Mesenchymal stem cell (in vitro differentiated cells and primary cell): Measurements from ENCODE around the gene TUBB1.

Experiments used
- DNase-seq: peaks from one replicate; pipeline ENCODE4 v3.0.0-alpha.2; 2013
- H2AFZ ChIP-seq: one replicate; pipeline ENCODE4 v1.6.1; 2013; ENCODE audit warnings: low read depth, mild to moderate bottlenecking, control low read depth, inconsistent platforms, low read length, moderate library complexity
- H2AK5ac ChIP-seq: 2 replicates; pipeline ENCODE4 v1.6.1; 2013; ENCODE audit warnings: low read length, moderate library complexity, mild to moderate bottlenecking, inconsistent platforms; ENCODE audit not compliant: severe bottlenecking
- H2BK120ac ChIP-seq: one replicate; pipeline ENCODE4 v1.6.1; 2013; ENCODE audit warnings: low read depth, mild to moderate bottlenecking, inconsistent platforms, low read length, moderate library complexity
- H2BK12ac ChIP-seq, 2 experiments: one replicate each; pipeline ENCODE4 v1.6.1; 2013; ENCODE audit warnings: inconsistent platforms in 2 of 2, low read length in 2 of 2, mild to moderate bottlenecking in 2 of 2, moderate library complexity in 2 of 2, control low read depth in 1 of 2
- H2BK15ac ChIP-seq: one replicate; pipeline ENCODE4 v1.6.1; 2013; ENCODE audit warnings: mild to moderate bottlenecking, low read depth, inconsistent platforms; ENCODE audit not compliant: poor library complexity, severe bottlenecking
- H2BK5ac ChIP-seq: 2 replicates; pipeline ENCODE4 v1.6.1; 2013; ENCODE audit warnings: low read depth, mild to moderate bottlenecking, low read length, control low read depth, inconsistent platforms; ENCODE audit not compliant: poor library complexity, severe bottlenecking
- H3K14ac ChIP-seq, 2 experiments: one replicate each; pipeline ENCODE4 v1.6.1; 2013; ENCODE audit warnings: inconsistent platforms in 2 of 2, low read length in 2 of 2, control low read depth in 1 of 2, mild to moderate bottlenecking in 1 of 2, moderate library complexity in 1 of 2
- H3K18ac ChIP-seq, 2 experiments: one replicate each; pipeline ENCODE4 v1.6.1; 2013; ENCODE audit warnings: inconsistent platforms in 2 of 2, low read length in 2 of 2, control low read depth in 1 of 2, low read depth in 1 of 2, mild to moderate bottlenecking in 1 of 2
- H3K23ac ChIP-seq, 2 experiments: one replicate each; pipeline ENCODE4 v1.6.1; 2013; ENCODE audit warnings: inconsistent platforms in 2 of 2, low read length in 2 of 2, mild to moderate bottlenecking in 2 of 2, moderate library complexity in 2 of 2, control low read depth in 1 of 2
- H3K27ac ChIP-seq: 2 replicates; pipeline ENCODE4 v1.5.1; 2013; ENCODE audit warnings: mild to moderate bottlenecking, moderate library complexity, low read length, control low read depth, inconsistent platforms; ENCODE audit not compliant: poor library complexity, severe bottlenecking
- H3K27me3 ChIP-seq, 2 experiments: 2 replicates each; pipeline versions ENCODE4 v1.6.1 to v1.7.0; 2013; ENCODE audit warnings: low read length in 2 of 2, mild to moderate bottlenecking in 2 of 2, moderate library complexity in 2 of 2, control low read depth in 1 of 2, inconsistent platforms in 1 of 2; ENCODE audit not compliant: control insufficient read depth in 1 of 2, insufficient read depth in 1 of 2
- H3K36me3 ChIP-seq, 2 experiments: 2 replicates each; pipeline versions ENCODE4 v1.6.1 to v1.7.0; 2013; ENCODE audit warnings: low read length in 2 of 2, control low read depth in 1 of 2, inconsistent platforms in 1 of 2, low read depth in 1 of 2, mild to moderate bottlenecking in 1 of 2; ENCODE audit not compliant: insufficient read depth in 2 of 2, control insufficient read depth in 1 of 2
- H3K4ac ChIP-seq, 2 experiments: one replicate each; pipeline ENCODE4 v1.6.1; 2013; ENCODE audit warnings: inconsistent platforms in 2 of 2, low read length in 2 of 2, mild to moderate bottlenecking in 2 of 2, moderate library complexity in 2 of 2, control low read depth in 1 of 2, low read depth in 1 of 2
- H3K4me1 ChIP-seq: 2 replicates; pipeline ENCODE4 v1.6.1; 2013; ENCODE audit warnings: low read depth, low read length, control low read depth; ENCODE audit not compliant: control insufficient read depth, insufficient read depth
- H3K4me2 ChIP-seq: 2 replicates; pipeline ENCODE4 v1.6.1; 2013; ENCODE audit warnings: low read length, mild to moderate bottlenecking, inconsistent platforms; ENCODE audit not compliant: poor library complexity, severe bottlenecking
- H3K4me3 ChIP-seq, 2 experiments: 2 replicates each; pipeline versions ENCODE4 v1.5.1 to v1.7.0; 2013; ENCODE audit warnings: low read length in 2 of 2, mild to moderate bottlenecking in 2 of 2, control low read depth in 1 of 2, low read depth in 1 of 2; ENCODE audit not compliant: insufficient read depth in 1 of 2
- H3K79me1 ChIP-seq: replicated peaks from 2 replicates; pipeline ENCODE4 v1.6.1; 2013; ENCODE audit warnings: mild to moderate bottlenecking, control low read depth, low read length, inconsistent platforms; ENCODE audit not compliant: poor library complexity, severe bottlenecking
- H3K9ac ChIP-seq: 2 replicates; pipeline ENCODE4 v1.7.0; 2013; ENCODE audit warnings: mild to moderate bottlenecking, low read length, moderate library complexity
- H3K9me3 ChIP-seq: 2 replicates; pipeline ENCODE4 v1.7.0; 2013; ENCODE audit warnings: mild to moderate bottlenecking, low read length; ENCODE audit not compliant: control insufficient read depth
- H4K8ac ChIP-seq: one replicate; pipeline ENCODE4 v1.6.1; 2013; ENCODE audit warnings: inconsistent platforms, mild to moderate bottlenecking, low read length, moderate library complexity
- H4K91ac ChIP-seq: one replicate; pipeline ENCODE4 v1.6.1; 2013; ENCODE audit warnings: mild to moderate bottlenecking, low read length, inconsistent platforms
- WGBS: methylation state at CpG from one replicate; pipeline ENCODE4 v1.1.7; 2013; ENCODE audit warnings: mixed read lengths; 5-methylcytosine and 5-hydroxymethylcytosine counted together

Gene TUBB1

DNA sequence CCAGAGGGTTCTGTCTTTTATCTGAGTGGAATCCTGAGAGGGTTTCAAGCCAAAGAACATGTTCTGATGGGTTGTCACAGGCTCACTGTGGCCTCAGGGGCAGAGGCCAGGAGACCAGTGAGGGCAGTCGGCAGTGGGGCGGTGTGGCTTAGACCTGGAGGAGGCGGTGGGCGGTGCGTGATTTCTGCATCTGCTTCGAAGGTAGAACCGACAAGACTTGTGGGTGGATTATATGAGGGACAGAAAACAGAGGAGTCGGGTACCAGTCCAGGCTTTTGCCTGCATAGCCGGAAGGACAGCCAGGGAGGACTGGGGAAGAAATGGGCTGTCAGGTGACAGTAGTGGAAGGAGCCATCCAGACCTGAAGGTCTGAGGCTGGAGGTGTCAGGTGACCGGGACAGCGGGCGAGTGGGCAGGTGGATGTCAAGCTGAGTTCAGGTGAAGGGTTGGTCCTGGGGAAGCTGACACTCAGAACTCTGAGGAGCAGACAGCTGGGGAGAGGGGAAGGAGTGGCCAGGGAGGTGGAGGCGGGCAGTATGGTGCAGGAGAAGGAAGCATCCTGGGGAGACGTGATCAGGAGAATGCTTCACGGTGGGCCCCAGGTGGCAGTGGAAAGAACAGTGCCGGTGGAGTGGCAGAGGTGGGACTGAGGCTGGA is 15.3 kb upstream of the TUBB1 start:
- no peak for DNase-seq
- Histone ChIP-seq H2AK5ac (no peak overlapping the region), H2BK12ac (no peak overlapping the region), H3K23ac (no peak overlapping the region), H3K27ac (no peak overlapping the region), H3K4me2 (no peak overlapping the region), H3K14ac (no peak overlapping the region), H3K36me3 (peaks cover 34 to 55% of the 10 kb centered on the region in 2 experiments), H3K4me3 (no peak overlapping the region), H3K9me3 (no peaks in the 10 kb centered on the region), H3K9ac (no peak overlapping the region), H2AFZ (no peak overlapping the region), H2BK120ac (no peak overlapping the region), H3K18ac (no peak overlapping the region), H3K27me3 (no peaks in the 10 kb centered on the region), H3K4me1 (peaks cover 34% of the 10 kb centered on the region), H2BK15ac (peak overlapping the region; percentile 8), H4K91ac (no peak overlapping the region), H2BK5ac (no peak overlapping the region), H3K79me1 (peaks cover 37% of the 10 kb centered on the region), H4K8ac (no peak overlapping the region), H3K4ac (no peak overlapping the region)
- 95% methylated on average over 16 of the region's 16 CpGs for WGBS

DNA sequence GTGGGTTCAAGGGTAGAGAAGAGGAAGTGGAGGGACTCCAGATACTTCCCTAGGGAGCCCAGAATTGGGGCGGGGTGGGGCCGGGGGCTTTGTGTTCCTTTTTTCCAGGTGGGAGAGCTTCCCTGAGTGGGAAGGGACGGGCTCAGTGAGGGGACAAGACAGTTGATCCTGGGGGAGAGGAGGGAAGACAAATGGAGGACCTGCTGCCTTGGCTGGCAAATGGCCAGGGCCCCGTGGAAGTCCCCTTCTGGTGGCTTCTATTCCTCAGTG is 14.8 kb upstream of the TUBB1 start:
- H2BK5ac ChIP-seq: no peak overlapping the region
- H3K4ac ChIP-seq: no peak overlapping the region
- no peak overlapping the region for H2BK15ac ChIP-seq
- H3K27ac ChIP-seq: no peak overlapping the region
- H3K79me1 ChIP-seq: peaks cover 37% of the 10 kb centered on the region
- H3K4me3 ChIP-seq: no peak overlapping the region
- no peak overlapping the region for H3K14ac ChIP-seq
- no peaks in the 10 kb centered on the region for H3K27me3 ChIP-seq
- H2AFZ ChIP-seq: no peak overlapping the region
- H3K36me3 ChIP-seq: peaks cover 29 to 50% of the 10 kb centered on the region in 2 experiments
- no peak overlapping the region for H4K91ac ChIP-seq
- H2BK12ac ChIP-seq: no peak overlapping the region
- no peak overlapping the region for H3K4me2 ChIP-seq
- no peak overlapping the region for H3K18ac ChIP-seq
- DNase-seq: no peak
- no peak overlapping the region for H2AK5ac ChIP-seq
- no peak overlapping the region for H4K8ac ChIP-seq
- H2BK120ac ChIP-seq: no peak overlapping the region
- 92% methylated on average over 4 of the region's 4 CpGs for WGBS
- H3K9me3 ChIP-seq: no peaks in the 10 kb centered on the region
- no peak overlapping the region for H3K23ac ChIP-seq
- peaks cover 34% of the 10 kb centered on the region for H3K4me1 ChIP-seq
- H3K9ac ChIP-seq: no peak overlapping the region

DNA sequence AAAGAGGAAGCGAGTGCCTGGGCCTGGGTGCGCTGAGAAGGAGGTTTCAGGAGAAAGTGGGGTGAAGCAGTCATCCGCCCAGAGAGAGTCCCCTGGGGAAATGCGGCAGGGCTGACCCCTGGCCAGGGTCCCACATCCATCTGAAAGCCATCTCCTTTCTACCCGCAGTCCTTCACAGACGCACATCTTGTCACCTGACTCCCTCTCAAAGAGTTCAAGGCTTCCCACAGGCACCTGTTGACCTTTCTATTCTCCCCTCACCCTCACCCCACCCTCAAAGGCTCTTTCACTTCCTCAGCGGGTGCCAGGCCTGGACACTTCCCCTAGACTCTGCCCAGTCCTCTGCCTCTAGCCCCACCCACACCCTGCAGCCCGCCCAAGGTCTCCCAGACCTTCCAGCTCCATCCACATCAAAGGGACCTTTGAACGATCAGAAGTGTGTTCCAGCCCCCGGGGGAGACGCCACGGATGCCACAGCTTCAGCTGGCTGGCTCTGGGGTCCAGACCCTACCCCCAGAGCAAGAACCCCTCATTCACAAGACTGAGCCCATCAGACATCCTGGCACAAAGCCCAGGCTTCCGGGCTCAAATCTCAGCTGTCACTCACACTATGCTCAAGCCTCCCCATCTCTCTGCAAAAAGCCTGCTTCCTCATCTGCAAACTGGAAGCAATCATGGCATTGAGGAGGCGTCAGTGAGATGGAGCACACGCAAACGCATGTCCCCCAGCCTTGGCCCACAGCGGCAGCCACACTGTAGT is 14.3 kb upstream of the TUBB1 start:
- no peak overlapping the region for H4K8ac ChIP-seq
- no peak overlapping the region for H2BK120ac ChIP-seq
- no peak overlapping the region for H3K18ac ChIP-seq
- WGBS: 93% methylated on average over 17 of the region's 17 CpGs
- H3K4me2 ChIP-seq: no peak overlapping the region
- peaks cover 37% of the 10 kb centered on the region for H3K79me1 ChIP-seq
- peak overlapping the region in 1 of 2 experiments; percentile 91 for H3K4me3 ChIP-seq
- no peak for DNase-seq
- no peak overlapping the region for H2BK12ac ChIP-seq
- H2BK5ac ChIP-seq: no peak overlapping the region
- no peaks in the 10 kb centered on the region for H3K9me3 ChIP-seq
- no peak overlapping the region for H2AFZ ChIP-seq
- H3K4ac ChIP-seq: no peak overlapping the region
- peaks cover 27 to 48% of the 10 kb centered on the region in 2 experiments for H3K36me3 ChIP-seq
- H3K23ac ChIP-seq: no peak overlapping the region
- no peak overlapping the region for H2BK15ac ChIP-seq
- H3K27me3 ChIP-seq: no peaks in the 10 kb centered on the region
- H4K91ac ChIP-seq: no peak overlapping the region
- no peak overlapping the region for H3K27ac ChIP-seq
- H3K4me1 ChIP-seq: peaks cover 34% of the 10 kb centered on the region
- H2AK5ac ChIP-seq: no peak overlapping the region
- H3K14ac ChIP-seq: no peak overlapping the region
- no peak overlapping the region for H3K9ac ChIP-seq

DNA sequence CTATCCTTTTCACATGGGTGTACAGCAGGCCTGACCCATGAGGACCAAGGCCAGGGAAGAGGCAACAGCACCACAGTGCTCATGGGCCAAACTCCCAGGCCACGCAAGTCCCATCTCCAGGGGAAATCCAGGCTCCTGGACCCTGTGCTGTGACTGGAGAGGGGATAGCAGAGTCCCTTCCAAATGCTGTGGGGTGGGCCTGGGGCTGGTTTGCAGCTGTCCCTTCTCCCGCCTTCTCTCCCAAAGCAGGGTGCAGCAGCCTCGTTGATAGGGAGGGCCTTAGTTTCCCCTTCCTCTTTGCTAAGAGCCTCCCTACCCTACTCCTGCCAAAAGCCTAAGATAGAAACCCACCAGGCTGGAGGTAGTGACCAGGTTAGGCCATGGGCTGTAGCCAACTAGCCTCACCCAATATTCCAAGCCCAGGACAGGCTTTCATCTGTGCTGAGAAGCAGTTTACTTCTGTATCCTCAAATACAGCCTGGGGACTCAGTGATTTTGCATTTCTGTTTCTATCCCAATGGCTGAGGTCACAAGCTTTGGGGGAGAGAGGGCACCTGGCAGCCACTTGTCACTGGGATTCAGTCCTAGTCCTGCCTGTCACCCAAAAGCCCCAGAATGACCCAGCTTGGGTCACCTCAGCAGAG is 13.6 kb upstream of the TUBB1 start:
- Histone ChIP-seq H2BK5ac (no peak overlapping the region), H3K79me1 (peaks cover 35% of the 10 kb centered on the region), H3K9ac (peak overlapping the region; percentile 93), H3K4ac (no peak overlapping the region), H2AK5ac (peak overlapping the region; percentile 27), H3K27ac (no peak overlapping the region), H2AFZ (no peak overlapping the region), H2BK15ac (no peak overlapping the region), H3K4me2 (peak overlapping the region; percentile 62), H4K8ac (peak overlapping the region; percentile 7), H3K36me3 (peaks cover 23 to 43% of the 10 kb centered on the region in 2 experiments), H3K14ac (no peak overlapping the region), H3K23ac (no peak overlapping the region), H3K9me3 (no peaks in the 10 kb centered on the region), H4K91ac (no peak overlapping the region), H3K4me3 (peak overlapping the region in 1 of 2 experiments; percentile 91), H3K4me1 (peaks cover 39% of the 10 kb centered on the region), H3K18ac (no peak overlapping the region), H2BK12ac (no peak overlapping the region), H2BK120ac (no peak overlapping the region), H3K27me3 (no peaks in the 10 kb centered on the region)
- no peak for DNase-seq
- WGBS: 97% methylated on average over 3 of the region's 3 CpGs
